Activated CD8-positive, alpha-beta memory T cell treated with anti-CD3 and anti-CD28 coated beads, Interleukin-2, amount 50 U/mL, for 48 hours (primary cell): ENCODE data around the gene ATP6V0A1.

ENCODE experiments used
- DNase-seq: peaks from one replicate; pipeline ENCODE4 v3.0.0-alpha.2; 2020

ATP6V0A1 gene

DNA sequence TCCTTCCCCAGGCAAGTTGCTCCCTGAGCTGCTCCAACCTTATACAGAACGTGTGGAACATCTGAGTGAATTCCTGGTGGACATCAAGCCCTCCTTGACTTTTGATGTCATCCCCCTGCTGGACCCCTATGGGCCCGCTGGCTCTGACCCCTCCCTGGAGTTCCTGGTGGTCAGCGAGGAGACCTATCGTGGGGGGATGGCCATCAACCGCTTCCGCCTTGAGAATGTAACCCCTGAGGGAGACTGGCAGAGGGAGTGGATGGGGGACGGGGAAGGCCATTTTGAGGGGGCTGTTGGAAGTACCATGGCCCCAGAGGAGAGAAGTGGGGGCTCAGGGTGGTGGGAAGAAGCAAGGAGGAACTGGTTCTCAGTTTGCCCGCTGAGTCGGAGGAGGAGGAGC lies 105.3 kb downstream of the ATP6V0A1 start:
- no peak for DNase-seq

DNA sequence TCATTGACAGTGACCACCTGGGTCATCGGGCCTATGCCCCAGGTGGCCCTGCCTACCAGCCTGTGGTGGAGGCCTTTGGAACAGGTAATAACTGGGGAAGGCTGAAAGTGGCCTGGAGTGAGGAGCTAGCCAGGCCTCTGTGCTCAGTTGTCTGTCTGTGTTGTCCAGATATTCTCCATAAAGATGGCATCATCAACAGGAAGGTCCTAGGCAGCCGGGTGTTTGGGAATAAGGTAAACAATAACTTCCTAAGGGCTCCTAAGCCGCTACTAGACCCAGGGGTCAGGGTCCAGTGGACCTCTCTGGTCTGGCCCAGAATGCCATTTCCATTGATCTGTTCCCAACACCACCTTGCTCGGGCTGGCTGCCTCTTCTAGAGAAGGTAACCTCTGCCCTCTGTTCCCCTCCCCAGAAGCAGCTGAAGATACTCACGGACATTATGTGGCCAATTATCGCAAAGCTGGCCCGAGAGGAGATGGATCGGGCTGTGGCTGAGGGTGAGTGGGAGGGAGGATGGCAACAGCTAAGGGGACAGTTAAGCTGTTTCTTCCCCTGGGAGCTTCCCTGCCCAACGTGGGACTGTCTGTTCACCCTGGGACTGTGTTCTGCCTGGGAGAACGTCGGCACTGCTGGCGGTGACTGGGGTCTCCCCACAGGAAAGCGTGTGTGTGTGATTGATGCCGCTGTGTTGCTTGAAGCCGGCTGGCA lies 106.3 kb downstream of the ATP6V0A1 start:
- no peak for DNase-seq

DNA sequence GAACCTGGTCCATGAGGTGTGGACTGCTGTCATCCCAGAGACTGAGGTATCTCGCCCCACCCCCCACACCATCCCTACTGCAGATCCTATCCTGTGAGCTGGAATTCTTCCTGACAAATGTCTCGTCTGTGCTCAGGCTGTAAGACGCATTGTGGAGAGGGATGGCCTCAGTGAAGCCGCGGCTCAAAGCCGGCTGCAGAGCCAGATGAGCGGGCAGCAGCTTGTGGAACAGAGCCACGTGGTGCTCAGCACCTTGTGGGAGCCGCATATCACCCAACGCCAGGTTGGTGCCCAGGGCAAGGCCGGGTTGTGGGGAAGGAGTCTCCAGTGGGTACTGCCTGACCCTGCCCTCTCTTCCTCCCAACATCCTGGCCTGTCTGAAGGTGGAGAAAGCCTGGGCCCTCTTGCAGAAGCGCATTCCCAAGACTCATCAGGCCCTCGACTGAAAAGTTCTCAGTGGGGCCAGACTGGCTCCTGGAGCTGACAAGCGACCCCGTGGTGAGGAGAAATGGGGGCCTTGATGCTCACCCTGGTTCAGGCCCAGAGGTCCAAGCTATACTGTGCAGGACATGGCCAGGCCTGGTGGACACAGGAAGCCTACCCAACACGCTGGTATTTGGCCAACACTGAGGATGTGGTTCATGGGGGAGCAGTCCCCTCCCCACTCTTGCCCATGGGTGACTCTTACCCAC lies 107.0 kb downstream of the ATP6V0A1 start:
- DNase-seq: no peak

DNA sequence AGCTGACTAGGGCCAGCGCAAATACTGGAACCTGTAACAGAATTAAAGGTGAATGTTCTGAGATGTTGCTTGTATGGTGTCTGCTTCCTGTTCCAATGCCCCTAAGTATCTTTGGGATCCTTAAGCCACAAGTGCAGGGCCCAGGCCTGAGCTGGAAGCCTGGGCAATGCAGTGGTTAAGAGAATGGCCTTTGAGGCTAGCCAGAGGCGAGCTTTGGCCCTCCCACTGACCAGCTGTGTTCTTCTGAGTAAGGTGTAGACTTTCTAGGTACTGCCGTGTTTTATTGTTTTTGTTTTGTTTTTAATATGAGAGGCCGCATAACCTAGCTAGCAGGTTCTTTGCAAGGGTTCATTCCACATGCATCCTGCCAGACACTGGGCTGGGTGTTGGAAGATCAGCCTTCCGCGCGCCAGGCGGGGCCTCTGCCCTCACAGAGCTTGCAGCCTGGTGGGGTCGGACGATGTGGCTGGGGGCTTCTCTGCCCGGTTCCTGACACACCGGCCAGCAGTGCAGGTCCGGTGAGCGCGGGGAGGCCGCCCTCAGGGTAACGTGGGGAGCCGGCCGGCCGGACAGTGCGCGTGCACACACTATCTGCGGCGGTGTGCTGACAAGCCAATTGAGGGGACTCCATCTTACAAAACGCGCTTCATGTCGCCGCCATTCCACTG lies 107.7 kb downstream of the ATP6V0A1 start:
- no peak for DNase-seq

DNA sequence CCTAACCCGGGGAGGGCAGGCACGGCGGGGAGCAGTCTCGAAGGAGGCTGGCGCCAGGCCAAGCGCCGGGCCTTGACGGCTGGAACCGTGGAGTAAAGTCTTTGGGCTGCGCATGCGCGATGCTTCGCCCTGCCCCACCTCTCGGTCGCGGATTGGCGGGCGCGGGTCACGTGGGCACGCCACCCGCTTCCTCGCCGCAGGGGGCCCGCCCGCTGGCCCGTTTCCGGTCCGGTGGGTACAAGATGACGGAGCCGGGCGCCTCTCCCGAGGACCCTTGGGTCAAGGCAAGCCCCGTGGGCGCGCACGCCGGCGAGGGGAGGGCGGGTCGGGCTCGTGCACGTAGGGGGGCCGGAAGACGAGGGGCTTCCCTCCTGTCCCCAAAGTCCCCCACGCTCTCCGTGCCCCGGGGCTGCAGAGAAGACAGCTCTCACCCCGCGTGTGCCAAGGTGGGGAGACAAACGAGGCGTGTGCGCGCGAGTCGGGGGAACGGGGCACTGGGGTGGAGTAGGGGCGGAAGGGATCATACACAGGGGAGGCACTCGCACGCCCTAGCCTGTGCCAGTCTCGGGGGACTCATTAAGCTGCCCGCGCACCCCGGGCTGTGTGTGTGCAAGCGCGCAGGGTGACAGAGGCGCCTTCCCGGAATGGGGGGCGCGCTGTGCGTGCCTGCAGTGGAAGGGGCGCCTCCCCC lies 108.3 kb downstream of the ATP6V0A1 start, which contains the start of gene MLX:
MLX (plus strand) TSS at position 218 of the 691 bp plus-strand sequence; CDS start at position 243, 25 bp downstream.
- peak; percentile 98 for DNase-seq

DNA sequence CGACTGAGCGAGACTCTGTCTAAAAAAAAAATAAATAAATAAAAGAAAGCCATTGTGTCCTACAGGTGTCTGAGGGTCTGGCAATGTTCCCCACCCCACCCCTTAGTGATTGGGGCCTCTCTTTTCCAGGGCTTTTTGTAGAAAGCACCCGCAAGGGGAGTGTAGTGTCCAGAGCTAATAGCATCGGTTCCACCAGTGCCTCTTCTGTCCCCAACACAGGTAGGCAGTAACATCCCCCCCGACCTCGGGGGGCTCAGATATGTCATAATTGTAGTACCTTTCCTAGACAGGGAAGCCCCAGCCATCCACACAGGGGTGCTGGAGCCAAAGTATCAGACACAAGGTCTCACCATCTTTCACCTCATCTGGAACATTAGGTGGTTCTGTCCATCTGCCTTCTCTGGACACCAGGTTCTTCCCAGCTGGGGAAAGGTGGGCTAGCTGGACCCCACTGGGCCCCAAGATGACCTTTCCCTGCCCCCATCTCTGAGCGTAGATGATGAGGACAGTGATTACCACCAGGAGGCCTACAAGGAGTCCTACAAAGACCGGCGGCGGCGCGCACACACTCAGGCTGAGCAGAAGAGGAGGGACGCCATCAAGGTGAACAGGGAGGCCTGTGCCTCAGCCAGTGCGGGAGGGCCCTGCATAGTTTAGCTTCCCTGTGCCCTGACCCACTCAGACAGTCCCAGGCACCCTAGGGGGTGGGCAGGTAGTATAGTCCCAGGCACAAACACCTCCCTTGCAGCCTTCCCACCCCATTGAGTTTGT lies 109.8 kb downstream of the ATP6V0A1 start:
- no peak for DNase-seq

DNA sequence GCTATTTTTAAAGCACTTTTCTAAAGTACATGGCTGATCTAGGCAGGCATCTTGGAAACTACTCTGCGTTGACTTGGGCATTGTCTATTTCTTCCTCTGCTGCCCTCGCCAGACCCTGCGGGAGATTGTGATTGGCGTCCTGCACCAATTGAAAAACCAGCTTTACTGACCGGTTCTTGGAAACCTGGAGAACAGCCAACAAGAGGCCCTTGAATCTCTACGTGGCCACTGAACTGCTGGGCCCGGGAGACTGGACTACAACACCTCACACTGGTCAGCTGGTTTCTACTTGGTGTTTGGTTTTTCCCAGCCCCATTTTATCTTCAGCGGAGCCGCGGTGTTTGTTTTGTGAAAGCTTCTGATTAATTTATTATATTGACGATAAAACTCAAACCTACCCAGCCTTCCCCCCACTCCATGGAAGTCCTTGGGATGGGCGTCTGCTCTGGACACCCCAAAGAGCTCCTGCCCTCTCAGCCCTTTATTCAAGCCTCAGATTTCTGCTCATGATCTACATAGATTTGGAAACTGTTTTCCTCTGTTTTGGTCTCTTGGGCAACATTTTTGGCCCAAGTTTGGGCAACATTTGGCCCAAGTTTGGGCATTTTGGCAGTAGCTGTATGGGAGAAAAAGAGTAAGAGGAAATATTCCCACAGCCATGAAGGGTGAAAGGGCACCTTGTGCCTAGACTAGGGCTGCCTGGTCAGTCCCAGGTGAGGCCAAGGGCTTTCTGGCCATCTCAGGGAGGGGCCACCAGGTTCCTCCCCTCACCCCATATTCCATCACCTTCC lies 113.0 kb downstream of the ATP6V0A1 start:
- DNase-seq: no peak
